ENCODE results near the gene WFDC13. TPM values are rescaled to one million over a fixed set of nuclear protein-coding genes. Genes with fewer than 3 reads are reported as not detected.
"Not testable (repeated sequence)": the region's sequence is repeated elsewhere in the genome, so short reads cannot be mapped to it uniquely, and the experiment has no call there.

Gene WFDC13
- polyA plus RNA-seq, 1 donor (not counting 4 experiments of a cell fraction or from before 2014, with no cell fraction given) = not detected

GRCh38 chr20:45685896-45686295 is 15.9 kb upstream of the WFDC13 start:
- Histone ChIP-seq H3K4me2 (ENCODE audit: control insufficient read depth, extremely low read depth, insufficient read depth, low read depth, low read length) (no peak overlapping the region), H3K36me3 (ENCODE audit: control insufficient read depth in 2 of 2, extremely low read depth in 1 of 2, insufficient read depth in 2 of 2, low read length in 2 of 2) (no peaks in the 10 kb centered on the region), H3K9me3 (ENCODE audit: control insufficient read depth, low read depth, low read length) (no peaks in the 10 kb centered on the region), H3K9me1 (ENCODE audit: control insufficient read depth, extremely low read depth, insufficient read depth, low read length) (no peaks in the 10 kb centered on the region), H3K27me3 (ENCODE audit: control insufficient read depth, extremely low read depth, insufficient read depth, low read length) (no peaks in the 10 kb centered on the region), H3K9ac (ENCODE audit: control insufficient read depth, extremely low read depth, insufficient read depth, low read length) (no peak overlapping the region), H3K4me1 (ENCODE audit: control insufficient read depth, extremely low read depth, insufficient read depth, low read length) (no peaks in the 10 kb centered on the region), H3K27ac (ENCODE audit: control insufficient read depth, insufficient read depth, low read length) (no peak overlapping the region), H4K20me1 (ENCODE audit: control insufficient read depth, extremely low read depth, insufficient read depth, low read length) (no peaks in the 10 kb centered on the region), H3K79me2 (ENCODE audit: control insufficient read depth, insufficient read depth, low read length) (no peaks in the 10 kb centered on the region), H3K4me3 (ENCODE audit: control insufficient read depth in 2 of 3, extremely low read depth in 1 of 3, insufficient read depth in 2 of 3, low read depth in 1 of 3, low read length in 3 of 3) (no peak overlapping the region), H2AFZ (ENCODE audit: control insufficient read depth, low read length) (no peak overlapping the region)
- dilution Hi-C loops (cut with MboI; ENCODE audit: extremely low pct_ligation_motif_present, low sequenced_read_pairs) = no loop called here
- DNase-seq (ENCODE audit: low read depth, low spot score) = no peak
- no peak for TF ChIP-seq EZH2 (IDR thresholded peaks at IDR 0.05; ENCODE audit: low read length)
- peak; percentile 30 to 67 (median 47) for TF ChIP-seq CTCF (optimal IDR thresholded peaks at IDR 0.05 in 1 of 3, IDR thresholded peaks at IDR 0.05 in 1 of 3, conservative IDR thresholded peaks at IDR 0.05 in 1 of 3; ENCODE audit: extremely low read depth in 1 of 3, insufficient read depth in 2 of 3, low read length in 3 of 3)
- FAIRE-seq = no peak

GRCh38 chr20:45693346-45693745 is 8.5 kb upstream of the WFDC13 start:
- DNase-seq (ENCODE audit: low read depth, low spot score); H3K4me2 ChIP-seq (ENCODE audit: control insufficient read depth, extremely low read depth, insufficient read depth, low read depth, low read length); H3K36me3 ChIP-seq (ENCODE audit: control insufficient read depth in 2 of 2, extremely low read depth in 1 of 2, insufficient read depth in 2 of 2, low read length in 2 of 2); H3K27me3 ChIP-seq (ENCODE audit: control insufficient read depth, extremely low read depth, insufficient read depth, low read length); H3K79me2 ChIP-seq (ENCODE audit: control insufficient read depth, insufficient read depth, low read length); H3K9me1 ChIP-seq (ENCODE audit: control insufficient read depth, extremely low read depth, insufficient read depth, low read length); FAIRE-seq; H3K4me3 ChIP-seq (ENCODE audit: control insufficient read depth in 2 of 3, extremely low read depth in 1 of 3, insufficient read depth in 2 of 3, low read depth in 1 of 3, low read length in 3 of 3); H3K9ac ChIP-seq (ENCODE audit: control insufficient read depth, extremely low read depth, insufficient read depth, low read length); H4K20me1 ChIP-seq (ENCODE audit: control insufficient read depth, extremely low read depth, insufficient read depth, low read length); H3K27ac ChIP-seq (ENCODE audit: control insufficient read depth, insufficient read depth, low read length); H3K9me3 ChIP-seq (ENCODE audit: control insufficient read depth, low read depth, low read length); H2AFZ ChIP-seq (ENCODE audit: control insufficient read depth, low read length); H3K4me1 ChIP-seq (ENCODE audit: control insufficient read depth, extremely low read depth, insufficient read depth, low read length); dilution Hi-C loops (cut with MboI; ENCODE audit: extremely low pct_ligation_motif_present, low sequenced_read_pairs): not testable (repeated sequence)

- TF ChIP-seq CTCF (optimal IDR thresholded peaks at IDR 0.05 in 1 of 3, IDR thresholded peaks at IDR 0.05 in 1 of 3, conservative IDR thresholded peaks at IDR 0.05 in 1 of 3; ENCODE audit: extremely low read depth in 1 of 3, insufficient read depth in 2 of 3, low read length in 3 of 3) (no peak), EZH2 (IDR thresholded peaks at IDR 0.05; ENCODE audit: low read length) (no peak)
- Histone ChIP-seq H4K20me1 (ENCODE audit: control insufficient read depth, extremely low read depth, insufficient read depth, low read length) (no peaks in the 10 kb centered on the region), H3K79me2 (ENCODE audit: control insufficient read depth, insufficient read depth, low read length) (no peaks in the 10 kb centered on the region), H3K4me2 (ENCODE audit: control insufficient read depth, extremely low read depth, insufficient read depth, low read depth, low read length) (peak overlapping the region; percentile 16), H3K9me3 (ENCODE audit: control insufficient read depth, low read depth, low read length) (no peaks in the 10 kb centered on the region), H3K4me1 (ENCODE audit: control insufficient read depth, extremely low read depth, insufficient read depth, low read length) (peaks cover 8% of the 10 kb centered on the region), H3K27me3 (ENCODE audit: control insufficient read depth, extremely low read depth, insufficient read depth, low read length) (no peaks in the 10 kb centered on the region), H2AFZ (ENCODE audit: control insufficient read depth, low read length) (no peak overlapping the region), H3K36me3 (ENCODE audit: control insufficient read depth in 2 of 2, extremely low read depth in 1 of 2, insufficient read depth in 2 of 2, low read length in 2 of 2) (no peaks in the 10 kb centered on the region), H3K9me1 (ENCODE audit: control insufficient read depth, extremely low read depth, insufficient read depth, low read length) (no peaks in the 10 kb centered on the region), H3K4me3 (ENCODE audit: control insufficient read depth in 2 of 3, extremely low read depth in 1 of 3, insufficient read depth in 2 of 3, low read depth in 1 of 3, low read length in 3 of 3) (no peak overlapping the region), H3K9ac (ENCODE audit: control insufficient read depth, extremely low read depth, insufficient read depth, low read length) (no peak overlapping the region), H3K27ac (ENCODE audit: control insufficient read depth, insufficient read depth, low read length) (no peak overlapping the region)
- FAIRE-seq = no peak
- dilution Hi-C loops (cut with MboI; ENCODE audit: extremely low pct_ligation_motif_present, low sequenced_read_pairs) = no loop called here
- no peak for DNase-seq (ENCODE audit: low read depth, low spot score)
Observed at GRCh38 chr20:45695496-45695895, 6.3 kb upstream of the WFDC13 start.

All from keratinocyte (primary cell).